ENCODE measurements around the gene UBE2R2. TPM values are rescaled to one million over a fixed set of nuclear protein-coding genes. Genes with fewer than 3 reads are reported as not detected.
"Not testable (repeated sequence)": the region's sequence is repeated elsewhere in the genome, so short reads cannot be mapped to it uniquely, and the experiment has no call there.

UBE2R2 gene
- total RNA-seq, 3 donors from 2014 or later, result 21.2 to 35.0 (median 22.6) TPM

DNA sequence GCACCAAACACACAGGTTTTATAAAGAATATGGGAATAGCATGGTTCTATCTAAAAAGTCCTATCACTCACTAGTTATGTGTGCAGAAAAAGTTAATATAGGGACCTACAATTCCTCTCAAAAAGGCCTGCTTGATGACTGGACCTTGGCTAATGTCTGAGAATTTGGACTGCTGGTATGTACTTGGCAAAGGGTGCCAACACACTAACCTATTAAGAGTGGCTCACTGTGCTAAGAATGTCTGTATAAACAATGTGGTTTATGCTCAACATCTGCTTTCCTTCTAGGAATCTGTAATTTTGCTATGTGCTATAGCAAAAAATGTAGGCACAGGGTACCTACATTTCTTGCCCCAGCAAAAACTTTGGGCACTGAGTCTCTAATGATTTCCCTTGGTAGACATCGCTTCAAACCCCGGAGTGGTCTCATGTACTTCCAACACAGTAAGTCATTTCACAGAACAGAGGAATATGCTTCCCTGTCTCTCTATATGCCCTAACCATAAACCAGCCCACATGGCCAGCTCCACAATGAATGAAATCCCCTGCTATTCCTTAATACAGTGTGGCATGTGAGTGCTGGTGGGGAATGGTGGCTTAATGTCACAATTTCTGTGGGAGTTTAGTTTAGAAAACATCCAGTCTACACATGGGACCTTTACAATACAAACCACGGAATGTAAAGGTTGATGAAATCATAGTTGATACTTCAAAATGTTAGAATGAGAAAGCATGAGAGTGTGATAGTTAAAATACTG, 130.0 kb downstream of the UBE2R2 start:
- Histone ChIP-seq H3K9me3 (no peaks in the 10 kb centered on the region), H3K36me3 (no peaks in the 10 kb centered on the region), H3K27me3 (no peaks in the 10 kb centered on the region), H3K4me3 (no peak overlapping the region), H3K4me1 (no peaks in the 10 kb centered on the region), H3K27ac (no peak overlapping the region)
- intact Hi-C loops (cut with DNase I; ENCODE audit: low total_unique reads), result no loop called here
- no peak for TF ChIP-seq POLR2AphosphoS5 (IDR thresholded peaks at IDR 0.05)
- TF ChIP-seq, protein P1, sequence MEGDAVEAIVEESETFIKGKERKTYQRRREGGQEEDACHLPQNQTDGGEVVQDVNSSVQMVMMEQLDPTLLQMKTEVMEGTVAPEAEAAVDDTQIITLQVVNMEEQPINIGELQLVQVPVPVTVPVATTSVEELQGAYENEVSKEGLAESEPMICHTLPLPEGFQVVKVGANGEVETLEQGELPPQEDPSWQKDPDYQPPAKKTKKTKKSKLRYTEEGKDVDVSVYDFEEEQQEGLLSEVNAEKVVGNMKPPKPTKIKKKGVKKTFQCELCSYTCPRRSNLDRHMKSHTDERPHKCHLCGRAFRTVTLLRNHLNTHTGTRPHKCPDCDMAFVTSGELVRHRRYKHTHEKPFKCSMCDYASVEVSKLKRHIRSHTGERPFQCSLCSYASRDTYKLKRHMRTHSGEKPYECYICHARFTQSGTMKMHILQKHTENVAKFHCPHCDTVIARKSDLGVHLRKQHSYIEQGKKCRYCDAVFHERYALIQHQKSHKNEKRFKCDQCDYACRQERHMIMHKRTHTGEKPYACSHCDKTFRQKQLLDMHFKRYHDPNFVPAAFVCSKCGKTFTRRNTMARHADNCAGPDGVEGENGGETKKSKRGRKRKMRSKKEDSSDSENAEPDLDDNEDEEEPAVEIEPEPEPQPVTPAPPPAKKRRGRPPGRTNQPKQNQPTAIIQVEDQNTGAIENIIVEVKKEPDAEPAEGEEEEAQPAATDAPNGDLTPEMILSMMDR (IDR thresholded peaks at IDR 0.05), result no peak
- TF ChIP-seq POLR2A (IDR thresholded peaks at IDR 0.05), result no peak
- DNase-seq (ENCODE audit: low spot score in 2 of 2), result no peak

DNA sequence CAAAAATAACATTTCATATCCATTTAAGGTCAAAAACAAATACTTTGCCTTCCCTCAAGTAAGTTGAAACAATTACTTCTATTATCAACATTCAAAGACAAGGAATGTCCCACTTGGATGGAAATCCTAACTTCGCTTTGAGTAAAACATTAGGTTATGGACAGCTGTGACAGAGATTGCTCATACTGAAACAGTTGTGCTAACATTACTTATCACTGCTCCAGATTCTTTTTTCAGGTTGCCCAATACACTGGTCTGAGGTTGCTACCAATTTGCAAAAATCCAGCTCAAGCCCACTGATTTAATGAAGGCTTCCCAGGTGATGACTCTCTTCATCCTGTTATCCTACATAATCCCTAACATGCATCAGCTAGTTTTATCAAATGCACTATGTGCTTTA, 133.4 kb downstream of the UBE2R2 start:
- H3K36me3 ChIP-seq, result no peaks in the 10 kb centered on the region
- H3K4me1 ChIP-seq, result no peaks in the 10 kb centered on the region
- TF ChIP-seq, protein P1 (IDR thresholded peaks at IDR 0.05), result no peak
- TF ChIP-seq POLR2AphosphoS5 (IDR thresholded peaks at IDR 0.05) (no peak), POLR2A (IDR thresholded peaks at IDR 0.05) (no peak)
- H3K4me3 ChIP-seq, result no peak overlapping the region
- intact Hi-C loops (cut with DNase I; ENCODE audit: low total_unique reads), result no loop called here
- no peaks in the 10 kb centered on the region for H3K27me3 ChIP-seq
- H3K9me3 ChIP-seq, result no peaks in the 10 kb centered on the region
- no peak for DNase-seq (ENCODE audit: low spot score in 2 of 2)
- no peak overlapping the region for H3K27ac ChIP-seq

DNA sequence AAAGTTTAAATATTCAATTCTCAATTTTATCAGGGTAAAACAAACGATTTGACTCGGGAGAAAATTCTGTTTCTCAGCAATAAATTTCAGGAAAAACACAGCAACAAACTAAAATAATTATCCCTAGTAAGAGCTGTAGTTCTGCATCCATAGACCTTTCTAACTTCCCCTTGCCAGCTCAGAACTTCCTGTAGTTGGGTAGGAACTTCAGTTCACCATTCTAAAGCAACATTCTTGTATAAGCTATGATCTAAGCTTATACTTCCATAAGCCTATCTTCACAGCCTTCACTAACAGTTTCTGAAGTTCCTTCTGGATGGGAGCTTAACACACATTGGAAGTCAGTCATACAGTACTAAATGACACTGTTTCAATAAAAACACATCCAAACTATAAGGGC, 135.1 kb downstream of the UBE2R2 start:
- no peaks in the 10 kb centered on the region for H3K9me3 ChIP-seq
- no peaks in the 10 kb centered on the region for H3K36me3 ChIP-seq
- no peak for DNase-seq (ENCODE audit: low spot score in 2 of 2)
- H3K27ac ChIP-seq, result no peak overlapping the region
- no peak overlapping the region for H3K4me3 ChIP-seq
- TF ChIP-seq POLR2AphosphoS5 (IDR thresholded peaks at IDR 0.05) (no peak), POLR2A (IDR thresholded peaks at IDR 0.05) (no peak)
- TF ChIP-seq, protein P1 (IDR thresholded peaks at IDR 0.05), result no peak
- H3K27me3 ChIP-seq, result no peaks in the 10 kb centered on the region
- no peaks in the 10 kb centered on the region for H3K4me1 ChIP-seq
- intact Hi-C loops (cut with DNase I; ENCODE audit: low total_unique reads), result no loop called here

DNA sequence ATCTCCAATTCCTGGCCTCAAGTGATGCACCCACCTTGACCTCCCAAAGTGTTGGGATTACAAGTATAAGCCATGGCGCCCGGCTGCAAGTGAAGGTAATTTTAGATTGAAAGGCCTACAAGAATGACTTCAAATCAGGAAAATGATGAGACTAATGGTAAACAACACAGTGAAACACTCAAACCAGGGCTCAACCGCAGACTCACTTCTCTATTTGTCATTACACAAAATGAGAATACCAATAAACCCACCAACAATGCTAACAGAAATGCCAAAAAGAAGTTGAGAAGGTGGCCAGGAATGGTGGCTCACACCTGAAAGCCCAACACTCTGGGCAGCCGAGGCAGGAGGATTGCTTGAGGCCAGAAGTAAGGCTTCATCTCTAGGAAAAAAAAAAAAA, 139.6 kb downstream of the UBE2R2 start:
- H3K4me1 ChIP-seq, result no peaks in the 10 kb centered on the region
- H3K36me3 ChIP-seq, result no peaks in the 10 kb centered on the region
- TF ChIP-seq, protein P1 (IDR thresholded peaks at IDR 0.05), result no peak
- no peak for TF ChIP-seq POLR2AphosphoS5 (IDR thresholded peaks at IDR 0.05)
- TF ChIP-seq POLR2A (IDR thresholded peaks at IDR 0.05), result no peak
- no peak overlapping the region for H3K27ac ChIP-seq
- no peaks in the 10 kb centered on the region for H3K27me3 ChIP-seq
- H3K9me3 ChIP-seq, result no peaks in the 10 kb centered on the region
- intact Hi-C loops (cut with DNase I; ENCODE audit: low total_unique reads), result no loop called here
- DNase-seq (ENCODE audit: low spot score in 2 of 2), result no peak
- no peak overlapping the region for H3K4me3 ChIP-seq

DNA sequence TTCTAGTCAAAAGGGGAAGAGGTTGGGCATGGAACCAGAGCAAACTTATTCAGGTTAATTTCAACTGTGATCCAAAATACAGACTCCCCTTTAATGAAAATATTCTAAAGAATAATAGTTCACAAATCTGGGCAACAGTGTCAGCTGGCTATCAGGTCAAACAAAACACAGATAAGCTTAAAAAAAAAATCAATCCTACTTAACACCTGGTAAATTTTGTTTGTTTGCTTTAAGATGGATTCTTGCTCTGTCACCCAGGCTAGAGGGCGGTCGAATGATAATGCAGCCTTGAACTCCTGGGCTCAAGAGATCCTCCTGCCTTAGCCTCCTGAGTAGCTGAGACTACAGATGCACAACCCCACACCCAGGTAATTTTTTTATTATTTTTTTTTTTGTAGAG, 142.8 kb downstream of the UBE2R2 start:
- intact Hi-C loops (cut with DNase I; ENCODE audit: low total_unique reads), result no loop called here
- Histone ChIP-seq H3K27me3 (no peaks in the 10 kb centered on the region), H3K4me1 (no peaks in the 10 kb centered on the region), H3K27ac (no peak overlapping the region), H3K9me3 (no peaks in the 10 kb centered on the region), H3K4me3 (no peak overlapping the region), H3K36me3 (no peaks in the 10 kb centered on the region)
- TF ChIP-seq POLR2AphosphoS5 (IDR thresholded peaks at IDR 0.05) (no peak), POLR2A (IDR thresholded peaks at IDR 0.05) (no peak)
- TF ChIP-seq, protein P1 (IDR thresholded peaks at IDR 0.05), result no peak
- no peak for DNase-seq (ENCODE audit: low spot score in 2 of 2)

DNA sequence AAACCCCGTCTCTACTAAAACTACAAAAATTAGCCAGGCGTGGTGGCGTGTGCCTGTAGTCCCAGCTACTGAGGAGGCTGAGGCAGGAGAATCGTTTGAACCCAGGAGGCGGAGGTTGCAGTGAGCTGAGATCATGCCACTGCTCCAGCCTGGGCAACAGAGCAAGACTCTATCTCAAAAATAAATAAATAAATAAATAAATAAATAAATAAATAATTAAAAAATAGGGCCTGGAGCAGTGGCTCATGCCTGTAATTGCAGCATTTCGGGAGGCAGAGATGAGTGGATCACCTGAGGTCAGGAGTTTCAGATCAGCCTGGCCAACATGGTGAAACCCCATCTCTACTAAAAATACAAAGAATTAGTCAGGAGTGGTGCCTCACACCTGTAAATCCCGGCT, 145.5 kb downstream of the UBE2R2 start:
- H3K4me3 ChIP-seq; H3K4me1 ChIP-seq; DNase-seq (ENCODE audit: low spot score in 2 of 2); intact Hi-C loops (cut with DNase I; ENCODE audit: low total_unique reads); H3K36me3 ChIP-seq; H3K27ac ChIP-seq; H3K9me3 ChIP-seq; H3K27me3 ChIP-seq: not testable (repeated sequence)

Data from breast epithelium (tissue), 4 donors.